Dermis microvascular lymphatic vessel endothelial cell (primary cell): ENCODE results near the gene C15orf61. TPM values are rescaled to one million over a fixed set of nuclear protein-coding genes. Genes with fewer than 3 reads are reported as not detected.

Source experiments
- total RNA-seq: library from RNA; depleted of rRNA; stranded (reverse); fragments of >200 nt; gene quantifications from 2 replicates; pipeline ENCODE4 v1.2.1, GENCODE V29; 2014

The C15orf61 gene
- total RNA-seq, 1 donor from 2014 or later: 1.3 TPM

Other genes starting within 250 kb of the C15orf61 start
- gene MAP2K5, start 21.6 kb downstream of the C15orf61 start, total RNA-seq: 3.5 and 3.7 TPM in 2 replicates